NK-92 (cell line): ENCODE measurements around the gene PSMC5.
"Not testable (repeated sequence)": the region's sequence is repeated elsewhere in the genome, so short reads cannot be mapped to it uniquely, and the experiment has no call there.

ENCODE experiments used
- DNase-seq: peaks from one replicate; lab custom pipeline; 2025; ENCODE audit not compliant: unreplicated experiment; lab: John Stamatoyannopoulos, UW

The PSMC5 gene

GRCh38 chr17:63838631-63839171 is 11.5 kb downstream of the PSMC5 start:
- DNase-seq, result no peak

- DNase-seq, result no peak
Observed at GRCh38 chr17:63840591-63841349, 13.5 kb downstream of the PSMC5 start.

- no peak for DNase-seq
Observed at GRCh38 chr17:63841350-63842172, 14.3 kb downstream of the PSMC5 start.

GRCh38 chr17:63842173-63842539 is 14.9 kb downstream of the PSMC5 start:
- DNase-seq, result no peak

GRCh38 chr17:63842540-63843386 is 15.5 kb downstream of the PSMC5 start, which contains the start of gene SMARCD2:
SMARCD2 (minus strand) TSS chr17:63842685; CDS start chr17:63842674, 11 bp downstream.
- peak; percentile 96 for DNase-seq

GRCh38 chr17:63843387-63843888 is 16.2 kb downstream of the PSMC5 start:
- DNase-seq, result not testable (repeated sequence)

- DNase-seq, result no peak
Observed at GRCh38 chr17:63843910-63844677, 16.9 kb downstream of the PSMC5 start.

GRCh38 chr17:63845509-63845908 is 18.3 kb downstream of the PSMC5 start:
- no peak for DNase-seq

GRCh38 chr17:63847525-63848249 is 20.5 kb downstream of the PSMC5 start:
- no peak for DNase-seq

- peak; percentile 34 for DNase-seq
Observed at GRCh38 chr17:63848834-63849689, 21.8 kb downstream of the PSMC5 start.

GRCh38 chr17:63850401-63850800 is 23.2 kb downstream of the PSMC5 start:
- DNase-seq, result no peak

GRCh38 chr17:63853260-63853659 is 26.0 kb downstream of the PSMC5 start:
- no peak for DNase-seq

GRCh38 chr17:63854709-63855108 is 27.5 kb downstream of the PSMC5 start:
- no peak for DNase-seq

GRCh38 chr17:63855185-63855584 is 28.0 kb downstream of the PSMC5 start:
- no peak for DNase-seq

- not testable (repeated sequence) for DNase-seq
Observed at GRCh38 chr17:63856425-63856824, 29.2 kb downstream of the PSMC5 start.

GRCh38 chr17:63859257-63859656 is 32.0 kb downstream of the PSMC5 start:
- no peak for DNase-seq

- not testable (repeated sequence) for DNase-seq
Observed at GRCh38 chr17:63866625-63867024, 39.4 kb downstream of the PSMC5 start.
